Karpas-422 (cell line): ENCODE data around the gene HERPUD2. TPM values are rescaled to one million over a fixed set of nuclear protein-coding genes. Genes with fewer than 3 reads are reported as not detected.
"Not testable (repeated sequence)": the region's sequence is repeated elsewhere in the genome, so short reads cannot be mapped to it uniquely, and the experiment has no call there.

ENCODE experiments used
- DNase-seq: peaks from one replicate; pipeline ENCODE4 v3.0.0-alpha.2; 2015
- H2AFZ ChIP-seq: fragments of 200-600 bp; sonication (generic); 2 replicates; pipeline ENCODE4 v1.6.1; 2014; ENCODE audit warnings: antibody characterized with exemption, low read length, mixed read lengths
- H3K27ac ChIP-seq: fragments of 200-600 bp; sonication (generic); 2 replicates; pipeline ENCODE4 v1.5.1; 2014; ENCODE audit warnings: mild to moderate bottlenecking, low read length, moderate library complexity
- H3K27me3 ChIP-seq: fragments of 200-600 bp; sonication (generic); 2 replicates; pipeline ENCODE4 v1.6.1; 2014; ENCODE audit warnings: low read length, mixed read lengths
- H3K36me3 ChIP-seq: fragments of 200-600 bp; sonication (generic); 2 replicates; pipeline ENCODE4 v1.6.1; 2014; ENCODE audit warnings: low read length, mixed read lengths; ENCODE audit not compliant: insufficient read depth
- H3K4me1 ChIP-seq: fragments of 200-600 bp; sonication (generic); 2 replicates; pipeline ENCODE4 v1.6.1; 2014; ENCODE audit warnings: mild to moderate bottlenecking, low read length, mixed read lengths
- H3K4me2 ChIP-seq: fragments of 200-600 bp; sonication (generic); 2 replicates; pipeline ENCODE4 v1.6.1; 2014; ENCODE audit warnings: low read length, low read depth, mild to moderate bottlenecking; ENCODE audit not compliant: poor library complexity, severe bottlenecking
- H3K4me3 ChIP-seq: fragments of 200-600 bp; sonication (generic); 2 replicates; pipeline ENCODE4 v1.5.1; 2014; ENCODE audit warnings: mild to moderate bottlenecking, antibody characterized with exemption, low read length, mixed read lengths
- H3K79me2 ChIP-seq: fragments of 200-600 bp; sonication (generic); 2 replicates; pipeline ENCODE4 v1.6.1; 2014; ENCODE audit warnings: mild to moderate bottlenecking, low read length, mixed read lengths
- H3K9ac ChIP-seq: fragments of 200-600 bp; sonication (generic); 2 replicates; pipeline ENCODE4 v1.6.0; 2014; ENCODE audit warnings: low read length
- H3K9me2 ChIP-seq: fragments of 200-600 bp; sonication (generic), shearing (Covaris generic); replicated peaks from 2 replicates; pipeline ENCODE4 v1.6.0; 2014; ENCODE audit warnings: mild to moderate bottlenecking, low read length, moderate library complexity; ENCODE audit not compliant: insufficient read depth
- H3K9me3 ChIP-seq: fragments of 300-700, 200-600 bp; sonication (generic); 2 replicates; pipeline ENCODE4 v1.6.1; 2014; ENCODE audit warnings: low read length, mixed read lengths
- H4K20me1 ChIP-seq: fragments of 200-600 bp; sonication (generic); 2 replicates; pipeline ENCODE4 v1.6.1; 2014; ENCODE audit warnings: mild to moderate bottlenecking, antibody characterized with exemption, low read length, low read depth; ENCODE audit not compliant: insufficient read depth
- total RNA-seq: library from RNA; depleted of rRNA; stranded (reverse); fragments of >200 nt; shearing (Covaris generic); gene quantifications from 2 replicates; pipeline ENCODE4 v1.2.3, GENCODE V29; 2014; ENCODE audit warnings: low replicate concordance

Gene HERPUD2
- total RNA-seq, 1 experiment from 2014 or later: 17.3 TPM

GRCh38 chr7:35681231-35682029 lies 13.5 kb downstream of the HERPUD2 start:
- H3K27me3 ChIP-seq: no peaks in the 10 kb centered on the region
- no peaks in the 10 kb centered on the region for H3K9me2 ChIP-seq
- no peaks in the 10 kb centered on the region for H3K36me3 ChIP-seq
- H3K4me3 ChIP-seq: no peak overlapping the region
- no peak overlapping the region for H3K4me2 ChIP-seq
- no peak overlapping the region for H3K27ac ChIP-seq
- H4K20me1 ChIP-seq: peaks cover 19% of the 10 kb centered on the region; the same call in 1 of the 2 replicates
- H3K79me2 ChIP-seq: peaks cover 12% of the 10 kb centered on the region
- H3K4me1 ChIP-seq: no peaks in the 10 kb centered on the region; the same call in 1 of the 2 replicates
- no peak overlapping the region for H2AFZ ChIP-seq
- no peaks in the 10 kb centered on the region for H3K9me3 ChIP-seq
- DNase-seq: peak; percentile 5
- H3K9ac ChIP-seq: no peak overlapping the region

- no peak overlapping the region for H2AFZ ChIP-seq
- no peaks in the 10 kb centered on the region for H3K36me3 ChIP-seq
- no peaks in the 10 kb centered on the region for H3K27me3 ChIP-seq
- no peak overlapping the region for H3K27ac ChIP-seq
- H3K4me3 ChIP-seq: no peak overlapping the region
- no peaks in the 10 kb centered on the region; the same call in 1 of the 2 replicates for H3K4me1 ChIP-seq
- H3K4me2 ChIP-seq: no peak overlapping the region
- peaks cover 12% of the 10 kb centered on the region for H3K79me2 ChIP-seq
- H3K9ac ChIP-seq: no peak overlapping the region
- peak; percentile 2 for DNase-seq
- no peaks in the 10 kb centered on the region for H3K9me3 ChIP-seq
- H3K9me2 ChIP-seq: no peaks in the 10 kb centered on the region
- peaks cover 25% of the 10 kb centered on the region; the same call in 1 of the 2 replicates for H4K20me1 ChIP-seq
Observed at GRCh38 chr7:35680403-35681013, 14.4 kb downstream of the HERPUD2 start.

- DNase-seq: peak; percentile 25
- peaks cover 16% of the 10 kb centered on the region for H3K79me2 ChIP-seq
Observed at GRCh38 chr7:35677582-35678356, 17.2 kb downstream of the HERPUD2 start.

GRCh38 chr7:35676211-35676610 lies 18.7 kb downstream of the HERPUD2 start:
- Histone ChIP-seq H3K4me3 (no peak overlapping the region), H3K9me3 (no peaks in the 10 kb centered on the region), H2AFZ (no peak overlapping the region), H4K20me1 (peaks cover 29% of the 10 kb centered on the region; the same call in 1 of the 2 replicates), H3K4me2 (no peak overlapping the region), H3K36me3 (no peaks in the 10 kb centered on the region), H3K79me2 (peaks cover 11% of the 10 kb centered on the region), H3K27ac (no peak overlapping the region), H3K27me3 (no peaks in the 10 kb centered on the region), H3K9me2 (no peaks in the 10 kb centered on the region), H3K9ac (no peak overlapping the region), H3K4me1 (no peaks in the 10 kb centered on the region; the same call in 1 of the 2 replicates)
- DNase-seq: peak; percentile 42

More at GRCh38 chr7:35677582-35678356, 17.2 kb downstream of the HERPUD2 start:
- Histone ChIP-seq H3K36me3 (no peaks in the 10 kb centered on the region), H3K4me1 (no peaks in the 10 kb centered on the region; the same call in 1 of the 2 replicates), H3K9me2 (no peaks in the 10 kb centered on the region), H3K9me3 (no peaks in the 10 kb centered on the region), H3K27me3 (no peaks in the 10 kb centered on the region), H3K4me3 (no peak overlapping the region), H4K20me1 (peaks cover 29% of the 10 kb centered on the region; the same call in 1 of the 2 replicates), H2AFZ (no peak overlapping the region), H3K9ac (no peak overlapping the region), H3K27ac (no peak overlapping the region), H3K4me2 (no peak overlapping the region)

- peaks cover 8% of the 10 kb centered on the region; the same call in 1 of the 2 replicates for H4K20me1 ChIP-seq
- no peaks in the 10 kb centered on the region; the same call in 1 of the 2 replicates for H3K4me1 ChIP-seq
- H3K4me3 ChIP-seq: no peak overlapping the region
- H3K9me2 ChIP-seq: no peaks in the 10 kb centered on the region
- no peak overlapping the region for H3K9ac ChIP-seq
- no peaks in the 10 kb centered on the region for H3K27me3 ChIP-seq
- H3K4me2 ChIP-seq: no peak overlapping the region
- no peak overlapping the region for H3K27ac ChIP-seq
- H3K79me2 ChIP-seq: peaks cover 11% of the 10 kb centered on the region
- no peak overlapping the region for H2AFZ ChIP-seq
- H3K36me3 ChIP-seq: peaks cover 11% of the 10 kb centered on the region
- no peaks in the 10 kb centered on the region for H3K9me3 ChIP-seq
- DNase-seq: no peak
Observed at GRCh38 chr7:35670856-35671569, 23.9 kb downstream of the HERPUD2 start.

- not testable (repeated sequence) for DNase-seq, H3K9me2 ChIP-seq, H4K20me1 ChIP-seq, H3K36me3 ChIP-seq, H3K4me3 ChIP-seq, H3K79me2 ChIP-seq, H3K27ac ChIP-seq, H3K9me3 ChIP-seq, H3K9ac ChIP-seq, H3K4me2 ChIP-seq, H2AFZ ChIP-seq, H3K27me3 ChIP-seq
- H3K4me1 ChIP-seq: peaks cover 12% of the 10 kb centered on the region
Observed at GRCh38 chr7:35660411-35660810, 34.5 kb downstream of the HERPUD2 start.

GRCh38 chr7:35658606-35659201 lies 36.2 kb downstream of the HERPUD2 start:
- DNase-seq: no peak
- Histone ChIP-seq H3K36me3 (no peaks in the 10 kb centered on the region), H3K9ac (no peak overlapping the region), H3K27ac (no peak overlapping the region), H3K4me3 (no peak overlapping the region), H3K9me3 (no peaks in the 10 kb centered on the region), H3K4me2 (no peak overlapping the region), H4K20me1 (no peaks in the 10 kb centered on the region), H2AFZ (no peak overlapping the region), H3K27me3 (no peaks in the 10 kb centered on the region), H3K9me2 (no peaks in the 10 kb centered on the region), H3K79me2 (no peaks in the 10 kb centered on the region), H3K4me1 (peaks cover 12% of the 10 kb centered on the region)
